Activated CD8-positive, alpha-beta memory T cell treated with anti-CD3 and anti-CD28 coated beads for 36 hours (primary cell): ENCODE data around the gene MACROD2. TPM values are rescaled to one million over a fixed set of nuclear protein-coding genes. Genes with fewer than 3 reads are reported as not detected.

ENCODE experiments used
- CTCF ChIA-PET: fragments of 350-600 bp; sonication (Branson Sonifier 250); formaldehyde crosslinking; loops from one replicate; lab custom pipeline; 2021; ENCODE audit warnings: antibody characterized with exemption; lab: Charles Lee
- POLR2A ChIA-PET: fragments of 350-600 bp; sonication (Branson Sonifier 250); formaldehyde crosslinking; loops from one replicate; lab custom pipeline; 2021; ENCODE audit warnings: antibody characterized with exemption; lab: Charles Lee
- total RNA-seq, 2 experiments: library from RNA; stranded (reverse); gene quantifications; one replicate each; pipeline ENCODE4 v1.2.3, GENCODE V29; 2021

MACROD2 gene
- total RNA-seq, 2 experiments from 2014 or later: not detected

GRCh38 chr20:14550655-14551054 lies 555.3 kb downstream of the MACROD2 start:
- POLR2A ChIA-PET: no interaction called here
- CTCF ChIA-PET: no interaction called here

- CTCF ChIA-PET: no interaction called here
These were observed 558.6 kb downstream of the MACROD2 start for GRCh38 chr20:14553774-14554534.

GRCh38 chr20:14555676-14556075 lies 560.4 kb downstream of the MACROD2 start:
- CTCF ChIA-PET: no interaction called here
- POLR2A ChIA-PET: no interaction called here

More at GRCh38 chr20:14553774-14554534, 558.6 kb downstream of the MACROD2 start:
- POLR2A ChIA-PET: no interaction called here

GRCh38 chr20:14556206-14556605 lies 560.9 kb downstream of the MACROD2 start:
- ChIA-PET POLR2A (no interaction called here), CTCF (no interaction called here)

- ChIA-PET POLR2A (no interaction called here), CTCF (no interaction called here)
These were observed 564.3 kb downstream of the MACROD2 start for GRCh38 chr20:14559612-14560011.

GRCh38 chr20:14561741-14562221 lies 566.5 kb downstream of the MACROD2 start:
- ChIA-PET CTCF (no interaction called here), POLR2A (no interaction called here)

- POLR2A ChIA-PET: no interaction called here
- CTCF ChIA-PET: no interaction called here
These were observed 567.7 kb downstream of the MACROD2 start for GRCh38 chr20:14562981-14563380.

GRCh38 chr20:14566505-14566904 lies 571.2 kb downstream of the MACROD2 start:
- ChIA-PET CTCF (no interaction called here), POLR2A (no interaction called here)

GRCh38 chr20:14568225-14568624 lies 572.9 kb downstream of the MACROD2 start:
- ChIA-PET CTCF (no interaction called here), POLR2A (no interaction called here)

GRCh38 chr20:14568701-14569100 lies 573.4 kb downstream of the MACROD2 start:
- ChIA-PET CTCF (no interaction called here), POLR2A (no interaction called here)

GRCh38 chr20:14569641-14570040 lies 574.3 kb downstream of the MACROD2 start:
- CTCF ChIA-PET: no interaction called here
- POLR2A ChIA-PET: no interaction called here

- POLR2A ChIA-PET: no interaction called here
- CTCF ChIA-PET: no interaction called here
These were observed 575.5 kb downstream of the MACROD2 start for GRCh38 chr20:14570811-14571210.

- ChIA-PET CTCF (no interaction called here), POLR2A (no interaction called here)
These were observed 578.4 kb downstream of the MACROD2 start for GRCh38 chr20:14573676-14574075.

- CTCF ChIA-PET: no interaction called here
These were observed 581.0 kb downstream of the MACROD2 start for GRCh38 chr20:14576196-14576877.

GRCh38 chr20:14580418-14581074 lies 585.2 kb downstream of the MACROD2 start:
- CTCF ChIA-PET: no interaction called here
- POLR2A ChIA-PET: no interaction called here

More at GRCh38 chr20:14576196-14576877, 581.0 kb downstream of the MACROD2 start:
- POLR2A ChIA-PET: no interaction called here

- ChIA-PET POLR2A (no interaction called here), CTCF (no interaction called here)
These were observed 586.4 kb downstream of the MACROD2 start for GRCh38 chr20:14581731-14582130.

GRCh38 chr20:14582855-14583254 lies 587.5 kb downstream of the MACROD2 start:
- CTCF ChIA-PET: no interaction called here
- POLR2A ChIA-PET: no interaction called here

GRCh38 chr20:14583413-14583812 lies 588.1 kb downstream of the MACROD2 start:
- ChIA-PET POLR2A (no interaction called here), CTCF (no interaction called here)

GRCh38 chr20:14589383-14589782 lies 594.1 kb downstream of the MACROD2 start:
- ChIA-PET POLR2A (no interaction called here), CTCF (no interaction called here)

- ChIA-PET CTCF (no interaction called here), POLR2A (no interaction called here)
These were observed 599.7 kb downstream of the MACROD2 start for GRCh38 chr20:14595051-14595450.
